Measurements from ENCODE around the gene HAUS8. TPM values are rescaled to one million over a fixed set of nuclear protein-coding genes. Genes with fewer than 3 reads are reported as not detected.

HAUS8 gene
- total RNA-seq, 1 experiment from 2014 or later: 30.6 TPM

DNA sequence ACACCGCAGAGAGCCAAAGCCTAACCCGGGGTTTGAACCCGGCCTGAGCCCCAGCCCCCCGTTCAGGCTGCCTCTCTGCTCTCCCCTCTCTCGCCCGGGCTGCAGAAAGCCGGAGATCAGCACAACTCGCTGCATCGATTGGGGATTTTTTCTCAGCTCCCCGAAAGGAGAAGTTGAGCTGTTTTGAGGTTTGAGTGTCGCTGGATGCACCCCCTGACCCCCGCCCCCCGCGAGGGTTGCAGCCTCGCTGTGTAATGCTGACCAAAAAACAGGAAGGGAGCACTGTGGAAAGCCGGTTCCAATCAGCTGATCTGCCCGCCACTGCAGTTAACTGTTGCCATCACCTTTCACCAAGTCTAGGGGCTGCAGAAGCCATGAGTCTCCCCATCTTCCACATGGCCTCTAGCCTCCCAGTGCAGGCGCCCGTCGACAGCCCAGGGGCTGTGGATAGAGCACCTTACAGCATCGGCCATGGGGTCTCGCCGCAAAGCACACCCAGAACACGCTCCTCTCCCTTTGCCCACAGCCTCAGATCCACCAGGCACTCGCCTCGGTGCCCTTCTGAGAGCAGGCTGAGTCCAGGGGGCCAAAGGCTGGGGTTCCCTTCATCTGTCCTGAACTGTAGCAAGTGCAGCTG is 34.8 kb upstream of the HAUS8 start:
- TF ChIP-seq, protein P1, sequence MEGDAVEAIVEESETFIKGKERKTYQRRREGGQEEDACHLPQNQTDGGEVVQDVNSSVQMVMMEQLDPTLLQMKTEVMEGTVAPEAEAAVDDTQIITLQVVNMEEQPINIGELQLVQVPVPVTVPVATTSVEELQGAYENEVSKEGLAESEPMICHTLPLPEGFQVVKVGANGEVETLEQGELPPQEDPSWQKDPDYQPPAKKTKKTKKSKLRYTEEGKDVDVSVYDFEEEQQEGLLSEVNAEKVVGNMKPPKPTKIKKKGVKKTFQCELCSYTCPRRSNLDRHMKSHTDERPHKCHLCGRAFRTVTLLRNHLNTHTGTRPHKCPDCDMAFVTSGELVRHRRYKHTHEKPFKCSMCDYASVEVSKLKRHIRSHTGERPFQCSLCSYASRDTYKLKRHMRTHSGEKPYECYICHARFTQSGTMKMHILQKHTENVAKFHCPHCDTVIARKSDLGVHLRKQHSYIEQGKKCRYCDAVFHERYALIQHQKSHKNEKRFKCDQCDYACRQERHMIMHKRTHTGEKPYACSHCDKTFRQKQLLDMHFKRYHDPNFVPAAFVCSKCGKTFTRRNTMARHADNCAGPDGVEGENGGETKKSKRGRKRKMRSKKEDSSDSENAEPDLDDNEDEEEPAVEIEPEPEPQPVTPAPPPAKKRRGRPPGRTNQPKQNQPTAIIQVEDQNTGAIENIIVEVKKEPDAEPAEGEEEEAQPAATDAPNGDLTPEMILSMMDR (IDR thresholded peaks at IDR 0.05; ENCODE audit: insufficient read depth in 1 of 2, low read depth in 1 of 2, low read length in 1 of 2, severe bottlenecking in 1 of 2, unreplicated experiment in 1 of 2): no peak
- CTCF ChIA-PET: no interaction called here
- Histone ChIP-seq H3K36me3 (ENCODE audit: control insufficient read depth, insufficient read depth, low read length) (no peaks in the 10 kb centered on the region), H3K27me3 (replicated peaks; ENCODE audit: control insufficient read depth, insufficient read depth, low read length) (no peaks in the 10 kb centered on the region), H3K9me3 (no peaks in the 10 kb centered on the region), H3K4me3 (ENCODE audit: low read depth, low read length) (no peak overlapping the region), H3K4me1 (no peaks in the 10 kb centered on the region)
- Mint-ChIP-seq H3K4me1 (ENCODE audit: low read depth, unreplicated experiment) (no peaks in the 10 kb centered on the region), H3K27ac (ENCODE audit: unreplicated experiment) (no peak overlapping the region), H3K27me3 (ENCODE audit: insufficient read depth, unreplicated experiment) (no peaks in the 10 kb centered on the region), H3K4me3 (ENCODE audit: unreplicated experiment) (no peak overlapping the region), H3K36me3 (ENCODE audit: insufficient read depth, unreplicated experiment) (peaks cover 15% of the 10 kb centered on the region), H3K9me3 (ENCODE audit: unreplicated experiment) (no peaks in the 10 kb centered on the region)
- intact Hi-C loops (cut with micrococcal nuclease; ENCODE audit: unreplicated experiment): no loop called here
- POLR2A ChIA-PET: interaction anchor here (0.6 kb wide), 1 partner anchor 202 kb away, joined by 3 read pairs; no protein-coding TSS in a partner anchor
- no peak for DNase-seq
- no TSS peak for BruUV-seq (replicated peaks)

DNA sequence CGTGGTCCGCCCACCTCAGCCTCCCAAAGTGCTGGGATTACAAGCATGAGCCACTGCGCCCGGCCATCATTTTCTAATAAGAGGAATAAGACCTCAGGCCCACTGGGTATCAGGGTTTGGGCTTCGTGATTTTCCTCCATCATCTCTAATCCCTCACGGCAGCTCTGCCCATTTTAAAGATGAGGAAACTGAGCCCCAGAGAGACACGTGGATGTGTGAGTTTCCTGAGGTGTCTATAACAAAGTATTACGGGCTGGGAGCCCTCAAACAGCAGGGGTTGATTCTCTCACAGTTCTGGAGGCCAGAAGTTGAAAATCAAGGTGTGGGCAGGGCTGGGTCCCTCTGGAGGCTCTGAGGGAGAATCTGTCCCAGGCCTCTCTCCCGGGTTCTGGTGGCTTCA is 34.0 kb upstream of the HAUS8 start:
- no peaks in the 10 kb centered on the region for H3K36me3 ChIP-seq (ENCODE audit: control insufficient read depth, insufficient read depth, low read length)
- no TSS peak for BruUV-seq (replicated peaks)
- no peaks in the 10 kb centered on the region for H3K27me3 Mint-ChIP-seq (ENCODE audit: insufficient read depth, unreplicated experiment)
- ChIA-PET CTCF (no interaction called here), POLR2A (interaction anchor here (0.6 kb wide), 1 partner anchor 201 kb away, joined by 3 read pairs; no protein-coding TSS in a partner anchor)
- no peak overlapping the region for H3K4me3 ChIP-seq (ENCODE audit: low read depth, low read length)
- no peaks in the 10 kb centered on the region for H3K9me3 ChIP-seq
- H3K27ac Mint-ChIP-seq (ENCODE audit: unreplicated experiment): no peak overlapping the region
- TF ChIP-seq, protein P1 (IDR thresholded peaks at IDR 0.05; ENCODE audit: insufficient read depth in 1 of 2, low read depth in 1 of 2, low read length in 1 of 2, severe bottlenecking in 1 of 2, unreplicated experiment in 1 of 2): no peak
- no peaks in the 10 kb centered on the region for H3K4me1 ChIP-seq
- no peaks in the 10 kb centered on the region for H3K27me3 ChIP-seq (replicated peaks; ENCODE audit: control insufficient read depth, insufficient read depth, low read length)
- peaks cover 18% of the 10 kb centered on the region for H3K36me3 Mint-ChIP-seq (ENCODE audit: insufficient read depth, unreplicated experiment)
- intact Hi-C loops (cut with micrococcal nuclease; ENCODE audit: unreplicated experiment): no loop called here
- DNase-seq: no peak
- no peaks in the 10 kb centered on the region for H3K9me3 Mint-ChIP-seq (ENCODE audit: unreplicated experiment)
- H3K4me1 Mint-ChIP-seq (ENCODE audit: low read depth, unreplicated experiment): no peaks in the 10 kb centered on the region
- no peak overlapping the region for H3K4me3 Mint-ChIP-seq (ENCODE audit: unreplicated experiment)

DNA sequence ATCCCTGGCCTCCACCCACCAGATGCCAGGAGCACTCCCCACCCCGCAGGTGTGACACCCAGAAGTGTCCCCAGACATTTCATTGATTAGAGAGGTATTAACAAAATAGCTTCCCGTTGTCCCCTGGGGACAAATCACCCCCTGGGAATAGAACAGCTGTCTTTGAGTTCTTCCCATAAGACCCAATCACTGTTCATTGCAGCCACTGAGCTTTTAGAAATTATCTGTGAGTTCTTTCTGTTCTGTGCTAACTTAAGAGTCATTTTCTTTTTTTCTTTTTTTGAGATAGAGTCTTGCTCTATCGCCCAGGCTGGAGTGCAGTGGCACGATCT is 33.2 kb upstream of the HAUS8 start:
- no peak overlapping the region for H3K27ac Mint-ChIP-seq (ENCODE audit: unreplicated experiment)
- Histone ChIP-seq H3K4me3 (ENCODE audit: low read depth, low read length) (no peak overlapping the region), H3K27me3 (replicated peaks; ENCODE audit: control insufficient read depth, insufficient read depth, low read length) (no peaks in the 10 kb centered on the region), H3K4me1 (no peaks in the 10 kb centered on the region), H3K9me3 (no peaks in the 10 kb centered on the region), H3K36me3 (ENCODE audit: control insufficient read depth, insufficient read depth, low read length) (no peaks in the 10 kb centered on the region; the same call in 1 of the 2 replicates)
- no peaks in the 10 kb centered on the region for H3K4me1 Mint-ChIP-seq (ENCODE audit: low read depth, unreplicated experiment)
- POLR2A ChIA-PET: no interaction called here
- H3K36me3 Mint-ChIP-seq (ENCODE audit: insufficient read depth, unreplicated experiment): peaks cover 22% of the 10 kb centered on the region
- H3K27me3 Mint-ChIP-seq (ENCODE audit: insufficient read depth, unreplicated experiment): no peaks in the 10 kb centered on the region
- no peak for DNase-seq
- intact Hi-C loops (cut with micrococcal nuclease; ENCODE audit: unreplicated experiment): no loop called here
- no peak overlapping the region for H3K4me3 Mint-ChIP-seq (ENCODE audit: unreplicated experiment)
- no peaks in the 10 kb centered on the region for H3K9me3 Mint-ChIP-seq (ENCODE audit: unreplicated experiment)
- TF ChIP-seq, protein P1 (IDR thresholded peaks at IDR 0.05; ENCODE audit: insufficient read depth in 1 of 2, low read depth in 1 of 2, low read length in 1 of 2, severe bottlenecking in 1 of 2, unreplicated experiment in 1 of 2): no peak
- no TSS peak for BruUV-seq (replicated peaks)
- CTCF ChIA-PET: no interaction called here
